Panc1 (cell line): ENCODE results near the gene GPC3. TPM values are rescaled to one million over a fixed set of nuclear protein-coding genes. Genes with fewer than 3 reads are reported as not detected.

Experiments
- ATAC-seq: fragments of 200-7000 bp; cut with Tn5 transposase; 2 replicates; pipeline ENCODE4 v1.9.1; 2020; ENCODE audit warnings: mild to moderate bottlenecking, moderate library complexity
- BruUV-seq: library from RNA; stranded (reverse); fragments of 400-500 nt; replicated peaks from 2 replicates; lab custom pipeline; 2021; lab: Mats Ljungman, UMichigan
- CTCF ChIA-PET: fragments of 300-600 bp; sonication (Branson Sonifier 250); formaldehyde crosslinking; loops from one replicate; lab custom pipeline; 2022; ENCODE audit warnings: antibody characterized with exemption; lab: Charles Lee
- POLR2A ChIA-PET: fragments of 300-600 bp; sonication (Branson Sonifier 250); formaldehyde crosslinking; loops from one replicate; lab custom pipeline; 2022; ENCODE audit warnings: antibody characterized with exemption; lab: Charles Lee
- DNase-seq: peaks from one replicate; pipeline ENCODE4 v3.0.0-alpha.2; 2010; ENCODE audit warnings: low read depth, low spot score
- H3K27ac ChIP-seq: 2 replicates; pipeline ENCODE4 v1.5.1; 2011; ENCODE audit warnings: mild to moderate bottlenecking, low read length, inconsistent platforms
- H3K27me3 ChIP-seq: fragments of 200-500 bp; sonication (Bioruptor generic); 2 replicates; pipeline ENCODE4 v1.6.0; 2014; ENCODE audit warnings: low read length, inconsistent platforms; ENCODE audit not compliant: control insufficient read depth, insufficient read depth
- H3K36me3 ChIP-seq: fragments of 200-500 bp; sonication (Bioruptor generic); 2 replicates; pipeline ENCODE4 v1.5.1; 2014; ENCODE audit warnings: inconsistent platforms, mild to moderate bottlenecking, low read length, moderate library complexity; ENCODE audit not compliant: control insufficient read depth, insufficient read depth
- H3K4me1 ChIP-seq: 2 replicates; pipeline ENCODE4 v1.5.1; 2011; ENCODE audit warnings: inconsistent platforms, mild to moderate bottlenecking, low read length, moderate library complexity; ENCODE audit not compliant: control insufficient read depth, insufficient read depth
- H3K4me3 ChIP-seq, 2 experiments: 2 replicates each; pipeline ENCODE4 v1.5.1; 2011 to 2012; ENCODE audit warnings: low read depth in 2 of 2, low read length in 2 of 2, mild to moderate bottlenecking in 2 of 2, inconsistent platforms in 1 of 2, moderate library complexity in 1 of 2
- H3K9me3 ChIP-seq: fragments of 200-500 bp; sonication (Bioruptor generic); 2 replicates; pipeline ENCODE4 v1.5.1; 2014; ENCODE audit warnings: low read depth, mild to moderate bottlenecking, inconsistent platforms, low read length, moderate library complexity; ENCODE audit not compliant: control insufficient read depth, insufficient read depth
- POLR2AphosphoS5 ChIP-seq: IDR thresholded peaks from 2 replicates; pipeline ENCODE4 v1.6.1; 2012; ENCODE audit warnings: mild to moderate bottlenecking, low read depth, low read length, moderate library complexity
- SIN3A ChIP-seq: IDR thresholded peaks from 2 replicates; pipeline ENCODE4 v1.6.1; 2012; ENCODE audit warnings: low read depth, mild to moderate bottlenecking, low read length, moderate library complexity, borderline replicate concordance; ENCODE audit not compliant: insufficient read depth
- TCF7L2 ChIP-seq: IDR thresholded peaks from 2 replicates; pipeline ENCODE4 v1.6.1; 2011; ENCODE audit warnings: mild to moderate bottlenecking, low read depth, low read length, inconsistent platforms
- in situ Hi-C: cut with HindIII; loops from 2 replicates; pipeline ENCODE4 v1.10.0; 2016; ENCODE audit warnings: low sequenced_read_pairs, low pct_unique_long_range_greater_than_20kb
- intact Hi-C: fragments of 100-400 bp; cut with micrococcal nuclease; formaldehyde crosslinking; loops from one replicate; pipeline ENCODE4 v1.10.0; 2022; ENCODE audit not compliant: unreplicated experiment
- total RNA-seq: library from RNA; stranded (reverse); gene quantifications from one replicate; pipeline ENCODE4 v1.2.1, GENCODE V29; 2021; ENCODE audit not compliant: unreplicated experiment
- TF ChIP-seq, protein P1 (sequence below): fragments of 450-650 bp; IDR thresholded peaks from 2 replicates; pipeline ENCODE4 v1.5.1; 2017; ENCODE audit warnings: mild to moderate bottlenecking
- TF ChIP-seq, protein P2 (sequence below), 2 experiments: IDR thresholded peaks; 2 replicates each; pipeline ENCODE4 v1.6.1; 2011 to 2012; ENCODE audit warnings: low read depth in 2 of 2, control low read depth in 1 of 2, low read length in 1 of 2, mild to moderate bottlenecking in 1 of 2, moderate library complexity in 1 of 2; ENCODE audit not compliant: insufficient read depth in 1 of 2

The GPC3 gene
- total RNA-seq, 1 experiment from 2014 or later: 0.95 TPM

DNA sequence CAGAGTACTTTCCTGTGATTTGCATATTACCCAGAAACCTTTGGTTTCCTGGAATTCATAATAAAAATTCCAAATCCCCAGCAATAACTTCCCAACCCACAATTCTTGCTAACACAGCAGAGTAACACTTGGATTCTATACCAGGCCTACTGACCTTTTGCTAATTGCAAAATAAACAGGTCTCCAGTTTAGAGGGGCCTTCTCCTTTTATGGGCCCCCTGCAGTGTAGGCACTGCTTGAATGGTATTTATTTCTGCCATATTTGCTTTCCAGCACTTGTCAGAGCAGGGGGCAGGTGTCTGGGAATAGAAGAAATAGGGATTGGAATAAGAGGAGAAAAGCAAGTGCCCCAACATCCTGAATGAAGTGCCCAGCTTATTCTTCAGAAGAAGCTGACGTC is 25.3 kb upstream of the GPC3 start:
- BruUV-seq: no TSS peak
- in situ Hi-C loops: no loop called here

DNA sequence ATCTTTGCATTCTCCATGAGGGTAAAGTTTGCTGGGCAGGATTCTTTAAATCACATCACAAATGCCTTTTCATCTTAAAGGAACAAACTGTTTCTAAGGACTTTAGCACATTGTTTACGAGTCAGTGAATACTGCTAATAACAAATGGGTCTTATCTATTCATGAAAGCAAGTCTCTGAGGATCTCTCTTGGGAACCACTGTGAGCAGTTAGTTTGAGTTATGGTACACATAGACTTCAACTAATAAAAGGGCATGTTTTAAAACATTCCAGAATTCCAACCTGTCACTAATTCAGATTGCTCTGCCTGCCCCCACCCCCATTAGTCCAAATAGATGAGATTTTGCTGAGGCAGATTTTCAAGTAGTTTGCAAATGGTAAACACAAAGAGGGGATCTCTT is 22.3 kb upstream of the GPC3 start:
- Histone ChIP-seq H3K9me3 (no peaks in the 10 kb centered on the region), H3K27me3 (no peaks in the 10 kb centered on the region; the same call in 1 of the 2 replicates), H3K36me3 (no peaks in the 10 kb centered on the region), H3K27ac (no peak overlapping the region), H3K4me1 (no peaks in the 10 kb centered on the region), H3K4me3 (no peak overlapping the region)
- TF ChIP-seq, protein P1, sequence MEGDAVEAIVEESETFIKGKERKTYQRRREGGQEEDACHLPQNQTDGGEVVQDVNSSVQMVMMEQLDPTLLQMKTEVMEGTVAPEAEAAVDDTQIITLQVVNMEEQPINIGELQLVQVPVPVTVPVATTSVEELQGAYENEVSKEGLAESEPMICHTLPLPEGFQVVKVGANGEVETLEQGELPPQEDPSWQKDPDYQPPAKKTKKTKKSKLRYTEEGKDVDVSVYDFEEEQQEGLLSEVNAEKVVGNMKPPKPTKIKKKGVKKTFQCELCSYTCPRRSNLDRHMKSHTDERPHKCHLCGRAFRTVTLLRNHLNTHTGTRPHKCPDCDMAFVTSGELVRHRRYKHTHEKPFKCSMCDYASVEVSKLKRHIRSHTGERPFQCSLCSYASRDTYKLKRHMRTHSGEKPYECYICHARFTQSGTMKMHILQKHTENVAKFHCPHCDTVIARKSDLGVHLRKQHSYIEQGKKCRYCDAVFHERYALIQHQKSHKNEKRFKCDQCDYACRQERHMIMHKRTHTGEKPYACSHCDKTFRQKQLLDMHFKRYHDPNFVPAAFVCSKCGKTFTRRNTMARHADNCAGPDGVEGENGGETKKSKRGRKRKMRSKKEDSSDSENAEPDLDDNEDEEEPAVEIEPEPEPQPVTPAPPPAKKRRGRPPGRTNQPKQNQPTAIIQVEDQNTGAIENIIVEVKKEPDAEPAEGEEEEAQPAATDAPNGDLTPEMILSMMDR: no peak
- no peak for TF ChIP-seq TCF7L2
- TF ChIP-seq SIN3A: no peak
- TF ChIP-seq, protein P2, sequence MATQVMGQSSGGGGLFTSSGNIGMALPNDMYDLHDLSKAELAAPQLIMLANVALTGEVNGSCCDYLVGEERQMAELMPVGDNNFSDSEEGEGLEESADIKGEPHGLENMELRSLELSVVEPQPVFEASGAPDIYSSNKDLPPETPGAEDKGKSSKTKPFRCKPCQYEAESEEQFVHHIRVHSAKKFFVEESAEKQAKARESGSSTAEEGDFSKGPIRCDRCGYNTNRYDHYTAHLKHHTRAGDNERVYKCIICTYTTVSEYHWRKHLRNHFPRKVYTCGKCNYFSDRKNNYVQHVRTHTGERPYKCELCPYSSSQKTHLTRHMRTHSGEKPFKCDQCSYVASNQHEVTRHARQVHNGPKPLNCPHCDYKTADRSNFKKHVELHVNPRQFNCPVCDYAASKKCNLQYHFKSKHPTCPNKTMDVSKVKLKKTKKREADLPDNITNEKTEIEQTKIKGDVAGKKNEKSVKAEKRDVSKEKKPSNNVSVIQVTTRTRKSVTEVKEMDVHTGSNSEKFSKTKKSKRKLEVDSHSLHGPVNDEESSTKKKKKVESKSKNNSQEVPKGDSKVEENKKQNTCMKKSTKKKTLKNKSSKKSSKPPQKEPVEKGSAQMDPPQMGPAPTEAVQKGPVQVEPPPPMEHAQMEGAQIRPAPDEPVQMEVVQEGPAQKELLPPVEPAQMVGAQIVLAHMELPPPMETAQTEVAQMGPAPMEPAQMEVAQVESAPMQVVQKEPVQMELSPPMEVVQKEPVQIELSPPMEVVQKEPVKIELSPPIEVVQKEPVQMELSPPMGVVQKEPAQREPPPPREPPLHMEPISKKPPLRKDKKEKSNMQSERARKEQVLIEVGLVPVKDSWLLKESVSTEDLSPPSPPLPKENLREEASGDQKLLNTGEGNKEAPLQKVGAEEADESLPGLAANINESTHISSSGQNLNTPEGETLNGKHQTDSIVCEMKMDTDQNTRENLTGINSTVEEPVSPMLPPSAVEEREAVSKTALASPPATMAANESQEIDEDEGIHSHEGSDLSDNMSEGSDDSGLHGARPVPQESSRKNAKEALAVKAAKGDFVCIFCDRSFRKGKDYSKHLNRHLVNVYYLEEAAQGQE (IDR thresholded peaks at IDR 0.05; ENCODE audit: insufficient read depth in 1 of 2, low read depth in 2 of 2, low read length in 1 of 2): no peak
- no peak for TF ChIP-seq POLR2AphosphoS5
- POLR2A ChIA-PET: no interaction called here
- intact Hi-C loops (no loop called here), in situ Hi-C loops (no loop called here)
- ATAC-seq: no peak
- BruUV-seq: no TSS peak
- CTCF ChIA-PET: no interaction called here
- no peak for DNase-seq

More for the DNA sequence above, 25.3 kb upstream of the GPC3 start:
- H3K27me3 ChIP-seq: no peaks in the 10 kb centered on the region
- no peaks in the 10 kb centered on the region for H3K36me3 ChIP-seq
- intact Hi-C loops: no loop called here
- ATAC-seq (no peak), DNase-seq (no peak)
- H3K4me3 ChIP-seq: no peak overlapping the region
- ChIA-PET POLR2A (no interaction called here), CTCF (no interaction called here)
- no peak overlapping the region for H3K27ac ChIP-seq
- TF ChIP-seq POLR2AphosphoS5: no peak
- TF ChIP-seq, protein P1: no peak
- no peak for TF ChIP-seq SIN3A
- TF ChIP-seq TCF7L2: no peak
- TF ChIP-seq, protein P2 (IDR thresholded peaks at IDR 0.05; ENCODE audit: insufficient read depth in 1 of 2, low read depth in 2 of 2, low read length in 1 of 2): no peak
- no peaks in the 10 kb centered on the region for H3K9me3 ChIP-seq
- H3K4me1 ChIP-seq: no peaks in the 10 kb centered on the region
